OCI-LY7 (cell line): ENCODE results near the gene CMTM4. TPM values are rescaled to one million over a fixed set of nuclear protein-coding genes. Genes with fewer than 3 reads are reported as not detected.

Experiments
- Bru-seq: library from RNA; stranded (reverse); fragments of 400-500 nt; gene quantifications from one replicate; lab custom pipeline; 2021; lab: Mats Ljungman, UMichigan
- BruChase-seq, 2 experiments: library from RNA; stranded (reverse); fragments of 400-500 nt; gene quantifications; one replicate each; lab custom pipeline; 2021; lab: Mats Ljungman, UMichigan
- BruUV-seq: library from RNA; stranded (reverse); fragments of 400-500 nt; replicated peaks from 2 replicates; lab custom pipeline; 2021; lab: Mats Ljungman, UMichigan
- CTCF ChIA-PET: fragments of 300-600 bp; sonication (Branson Sonifier 250); formaldehyde crosslinking; loops from one replicate; lab custom pipeline; 2022; ENCODE audit warnings: antibody characterized with exemption; ENCODE audit not compliant: unreplicated experiment; lab: Charles Lee
- POLR2A ChIA-PET: fragments of 300-600 bp; sonication (Branson Sonifier 250); formaldehyde crosslinking; loops from one replicate; lab custom pipeline; 2022; ENCODE audit warnings: antibody characterized with exemption; lab: Charles Lee
- DNase-seq: peaks from one replicate; pipeline ENCODE4 v3.0.0-alpha.2; 2015; ENCODE audit warnings: low spot score
- H2AFZ ChIP-seq: fragments of 200-600 bp; sonication (generic), shearing (Covaris generic); 2 replicates; pipeline ENCODE4 v1.6.1; 2014; ENCODE audit warnings: mild to moderate bottlenecking, antibody characterized with exemption, low read length, moderate library complexity
- H3K27ac ChIP-seq: fragments of 200-600 bp; sonication (generic); 2 replicates; pipeline ENCODE4 v1.5.1; 2014; ENCODE audit warnings: mixed run types, low read depth, mild to moderate bottlenecking, moderate library complexity, low read length, inconsistent platforms; ENCODE audit not compliant: poor library complexity, severe bottlenecking
- H3K36me3 ChIP-seq: fragments of 200-600 bp; sonication (generic); 2 replicates; pipeline ENCODE4 v1.6.1; 2014; ENCODE audit warnings: mild to moderate bottlenecking, antibody characterized with exemption, low read length, moderate library complexity, mixed read lengths; ENCODE audit not compliant: insufficient read depth
- H3K4me1 ChIP-seq: fragments of 200-600 bp; sonication (generic); 2 replicates; pipeline ENCODE4 v1.5.1; 2014; ENCODE audit warnings: mild to moderate bottlenecking, low read length; ENCODE audit not compliant: insufficient read depth, poor library complexity, severe bottlenecking
- H3K4me2 ChIP-seq: fragments of 200-600 bp; sonication (generic); 2 replicates; pipeline ENCODE4 v1.6.1; 2014; ENCODE audit warnings: mild to moderate bottlenecking, low read length
- H3K4me3 ChIP-seq: fragments of 200-600 bp; sonication (generic); 2 replicates; pipeline ENCODE4 v1.5.1; 2014; ENCODE audit warnings: mild to moderate bottlenecking, low read depth, low read length; ENCODE audit not compliant: poor library complexity, severe bottlenecking
- H3K79me2 ChIP-seq: fragments of 200-600 bp; sonication (generic); 2 replicates; pipeline ENCODE4 v1.6.1; 2016; ENCODE audit warnings: low read depth, mild to moderate bottlenecking, low read length, moderate library complexity, mixed read lengths; ENCODE audit not compliant: insufficient read depth
- H3K9me2 ChIP-seq: fragments of 200-600 bp; sonication (generic); 2 replicates; pipeline ENCODE4 v1.6.1; 2016; ENCODE audit warnings: mild to moderate bottlenecking, low read length, mixed read lengths; ENCODE audit not compliant: insufficient read depth
- H3K9me3 ChIP-seq: fragments of 200-600 bp; sonication (generic); 2 replicates; pipeline ENCODE4 v1.6.1; 2014; ENCODE audit warnings: mild to moderate bottlenecking, mixed run types, low read length, mixed read lengths
- H4K20me1 ChIP-seq: fragments of 200-600 bp; sonication (generic); 2 replicates; pipeline ENCODE4 v1.6.1; 2014; ENCODE audit warnings: mild to moderate bottlenecking, antibody characterized with exemption, low read length, moderate library complexity, mixed read lengths; ENCODE audit not compliant: insufficient read depth
- EZH2phosphoT487 ChIP-seq: fragments of 200-600 bp; sonication (generic); IDR thresholded peaks from 2 replicates; pipeline ENCODE4 v1.6.1; 2018; ENCODE audit warnings: low read depth, borderline replicate concordance, mild to moderate bottlenecking, mixed run types, antibody characterized with exemption, low read length, moderate library complexity, mixed read lengths
- intact Hi-C: fragments of 100-400 bp; cut with micrococcal nuclease; formaldehyde crosslinking; loops from one replicate; pipeline ENCODE4 v1.10.0; 2022; ENCODE audit not compliant: unreplicated experiment
- long read RNA-seq: library from polyadenylated mRNA; stranded (forward); transcript quantifications from one replicate; pipeline ENCODE4 v2.0.0, GENCODE V29; 2022
- total RNA-seq, 2 experiments: library from RNA; depleted of rRNA in 1 of 2; stranded (reverse); fragments of >200 nt in 1 of 2; shearing (Covaris generic) in 1 of 2; gene quantifications; 2 replicates each; pipeline ENCODE4 v1.2.3, GENCODE V29; 2014 to 2022
- TF ChIP-seq, protein P1 (sequence below): fragments of 200-600 bp; sonication (generic); conservative IDR thresholded peaks from 2 replicates; pipeline ENCODE4 v1.5.1; 2014; ENCODE audit warnings: mild to moderate bottlenecking, antibody characterized with exemption, low read length, moderate library complexity, mixed read lengths

Gene CMTM4
- total RNA-seq (2014; rRNA removed; shearing (Covaris generic)), result 0.03 TPM in 1 of 2 replicates, not detected in the other
- 0.76 and 1.3 TPM in 2 replicates for total RNA-seq (2022)
- percentile 24 among the genes with signal in this experiment for Bru-seq, nascent RNA
- percentile 29 among the genes with signal in this experiment for BruChase-seq, experiment 1, labeled RNA remaining after a 6-hour chase
- percentile 30 among the genes with signal in this experiment for BruChase-seq, experiment 2, labeled RNA remaining after a 2-hour chase
- long read RNA-seq, partial matches to known transcripts, result 0 of 1 reads
- long read RNA-seq, other reads (novel, unspliced or antisense), result 0 of 1 reads

DNA sequence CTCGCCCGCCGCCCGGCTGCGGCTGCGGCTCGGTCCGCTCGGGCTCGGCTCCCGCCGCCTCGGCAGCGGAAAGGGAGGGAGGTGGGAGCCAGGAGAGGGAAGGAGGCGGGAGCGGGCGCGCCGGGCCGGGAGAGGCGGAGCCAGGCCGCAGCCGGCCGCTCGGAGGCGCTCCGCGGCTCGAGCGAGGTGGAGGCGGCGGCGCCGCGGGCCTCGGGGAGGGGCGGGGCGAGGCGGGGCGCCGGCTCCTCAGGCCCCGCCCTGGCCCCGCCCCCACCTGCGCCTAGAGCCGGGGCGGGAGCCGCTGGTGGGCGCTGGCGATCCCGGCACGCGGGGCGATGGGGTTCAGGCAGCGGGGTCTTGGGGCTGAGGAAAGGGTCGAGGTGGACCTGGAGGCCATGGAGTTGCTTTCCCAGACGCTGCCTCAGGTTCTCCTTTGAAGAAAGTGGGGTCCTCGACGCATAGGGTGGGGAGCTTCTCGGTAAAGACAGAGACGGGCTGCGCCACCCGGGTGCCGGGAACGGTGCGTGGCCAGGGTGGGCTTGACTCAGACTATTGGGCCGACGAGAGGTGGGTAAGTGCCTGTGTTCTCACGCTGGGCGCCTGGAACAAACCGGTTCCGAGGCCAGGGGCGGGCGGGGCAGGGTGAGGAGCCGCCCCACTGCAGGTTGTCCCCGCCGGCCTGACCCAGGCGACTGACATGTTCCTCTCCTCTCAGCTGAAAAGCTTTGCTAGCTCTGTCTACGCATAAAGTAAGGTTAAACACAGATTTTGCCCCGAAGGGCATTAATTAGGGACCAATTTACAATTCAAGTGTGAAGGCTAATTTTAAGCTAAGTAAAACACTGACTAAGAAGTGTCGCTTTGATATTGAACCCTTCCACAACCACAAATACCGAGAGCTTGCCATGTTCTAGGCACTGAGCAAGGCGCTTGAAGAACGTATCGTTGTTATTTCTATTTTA, at the start of gene CMTM4:
TSS of gene CMTM4 (minus strand) at position 75 of the 962 bp plus-strand sequence. CDS start 218 bp downstream, outside the sequence.
- peak; percentile 83 for DNase-seq
- Histone ChIP-seq H3K36me3 (no peaks in the 10 kb centered on the region), H4K20me1 (no peaks in the 10 kb centered on the region), H3K4me3 (peak within 1 kb of the TSS; percentile 66), H3K27ac (no peak within 1 kb of the TSS), H3K79me2 (no peaks in the 10 kb centered on the region), H2AFZ (peak within 1 kb of the TSS; percentile 81), H3K9me3 (no peaks in the 10 kb centered on the region), H3K9me2 (no peaks in the 10 kb centered on the region), H3K4me1 (peaks cover 6% of the 10 kb centered on the region), H3K4me2 (peak within 1 kb of the TSS; percentile 89)
- no peak for TF ChIP-seq EZH2phosphoT487
- TF ChIP-seq, protein P1, sequence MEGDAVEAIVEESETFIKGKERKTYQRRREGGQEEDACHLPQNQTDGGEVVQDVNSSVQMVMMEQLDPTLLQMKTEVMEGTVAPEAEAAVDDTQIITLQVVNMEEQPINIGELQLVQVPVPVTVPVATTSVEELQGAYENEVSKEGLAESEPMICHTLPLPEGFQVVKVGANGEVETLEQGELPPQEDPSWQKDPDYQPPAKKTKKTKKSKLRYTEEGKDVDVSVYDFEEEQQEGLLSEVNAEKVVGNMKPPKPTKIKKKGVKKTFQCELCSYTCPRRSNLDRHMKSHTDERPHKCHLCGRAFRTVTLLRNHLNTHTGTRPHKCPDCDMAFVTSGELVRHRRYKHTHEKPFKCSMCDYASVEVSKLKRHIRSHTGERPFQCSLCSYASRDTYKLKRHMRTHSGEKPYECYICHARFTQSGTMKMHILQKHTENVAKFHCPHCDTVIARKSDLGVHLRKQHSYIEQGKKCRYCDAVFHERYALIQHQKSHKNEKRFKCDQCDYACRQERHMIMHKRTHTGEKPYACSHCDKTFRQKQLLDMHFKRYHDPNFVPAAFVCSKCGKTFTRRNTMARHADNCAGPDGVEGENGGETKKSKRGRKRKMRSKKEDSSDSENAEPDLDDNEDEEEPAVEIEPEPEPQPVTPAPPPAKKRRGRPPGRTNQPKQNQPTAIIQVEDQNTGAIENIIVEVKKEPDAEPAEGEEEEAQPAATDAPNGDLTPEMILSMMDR, result peak; percentile 61
- CTCF ChIA-PET, result interaction anchor here (0.6 to 1.1 kb wide), 5 partner anchors 18 to 339 kb away, joined by 3 to 4 read pairs (median 3); partner anchors contain the start of gene PDP2
- intact Hi-C loops, result no loop called here
- POLR2A ChIA-PET, result interaction anchor here (1.0 to 1.4 kb wide), 2 partner anchors 10 to 83 kb away, joined by 4 to 5 read pairs; no protein-coding TSS in a partner anchor
- BruUV-seq, result no TSS peak

DNA sequence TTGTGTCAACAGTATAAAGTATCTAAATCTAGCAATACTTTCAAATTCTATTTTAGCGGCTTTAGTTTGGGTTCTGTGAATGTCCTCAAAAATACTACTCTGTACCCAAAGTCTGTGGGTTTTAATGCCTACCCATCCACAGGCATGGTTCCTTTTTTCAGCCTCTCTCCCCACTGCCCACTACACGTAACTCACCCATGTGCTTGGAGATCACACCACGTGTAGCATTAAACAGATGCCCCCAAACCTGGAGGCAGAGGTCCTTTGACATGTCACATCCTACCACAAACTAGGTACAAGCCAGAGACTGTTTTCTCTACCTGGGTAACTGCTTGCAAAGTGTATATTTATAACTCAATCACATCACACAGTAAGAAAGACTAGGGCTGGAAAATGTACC, 49.5 kb upstream of the CMTM4 start:
- Histone ChIP-seq H3K9me3 (no peaks in the 10 kb centered on the region), H4K20me1 (peaks cover 13% of the 10 kb centered on the region; the same call in 1 of the 2 replicates), H3K9me2 (no peaks in the 10 kb centered on the region), H3K27ac (no peak overlapping the region), H3K36me3 (peaks cover 79% of the 10 kb centered on the region), H3K79me2 (peaks cover 32% of the 10 kb centered on the region), H3K4me1 (peaks cover 15% of the 10 kb centered on the region), H3K4me2 (no peak overlapping the region), H2AFZ (no peak overlapping the region), H3K4me3 (no peak overlapping the region)
- BruUV-seq, result no TSS peak
- ChIA-PET CTCF (no interaction called here), POLR2A (no interaction called here)
- intact Hi-C loops, result no loop called here
- no peak for DNase-seq
- TF ChIP-seq EZH2phosphoT487, result no peak
- TF ChIP-seq, protein P1, result no peak
